Ishikawa (cell line): ENCODE measurements around the gene KCNJ3.

ENCODE experiments used
- EGR1 ChIP-seq: IDR thresholded peaks from 2 replicates; pipeline ENCODE4 v1.6.1; 2012
- EP300 ChIP-seq: IDR thresholded peaks from 2 replicates; pipeline ENCODE4 v1.6.1; 2012; ENCODE audit warnings: borderline replicate concordance
- FOXM1 ChIP-seq: IDR thresholded peaks from 2 replicates; pipeline ENCODE4 v1.6.1; 2012; ENCODE audit warnings: low read depth, borderline replicate concordance
- MAX ChIP-seq: IDR thresholded peaks from 2 replicates; pipeline ENCODE4 v1.6.1; 2012
- RAD21 ChIP-seq: IDR thresholded peaks from 2 replicates; pipeline ENCODE4 v1.6.1; 2012; ENCODE audit warnings: low read depth
- TAF1 ChIP-seq: IDR thresholded peaks from 2 replicates; pipeline ENCODE4 v1.6.1; 2012; ENCODE audit warnings: low read depth, mild to moderate bottlenecking
- TEAD4 ChIP-seq: IDR thresholded peaks from 2 replicates; pipeline ENCODE4 v1.6.1; 2012
- YY1 ChIP-seq: IDR thresholded peaks from 2 replicates; pipeline ENCODE4 v1.6.1; 2012; ENCODE audit warnings: low read depth

DNA sequence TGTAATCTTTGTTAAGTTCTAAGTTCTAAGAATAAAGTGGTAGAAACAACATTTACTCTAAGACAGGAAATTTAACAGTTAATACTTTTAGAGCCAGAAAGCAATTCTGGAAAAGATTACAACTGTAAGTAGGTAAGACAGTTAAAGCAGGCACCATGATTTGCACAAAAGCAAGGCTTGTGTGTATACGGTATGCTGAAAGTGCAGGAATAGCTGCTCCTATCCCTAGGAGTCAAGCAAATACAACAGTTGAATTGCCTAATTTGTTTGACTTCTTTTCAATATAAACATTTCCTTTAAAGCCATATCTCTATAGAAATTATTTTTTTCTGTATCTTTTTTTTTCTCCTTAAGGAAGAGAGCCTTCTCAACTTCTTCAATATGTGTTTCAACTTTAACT, 116.4 kb downstream of the KCNJ3 start:
- TF ChIP-seq YY1: no peak
- no peak for TF ChIP-seq FOXM1
- no peak for TF ChIP-seq RAD21
- no peak for TF ChIP-seq TEAD4
- TF ChIP-seq TAF1: no peak
- no peak for TF ChIP-seq MAX
- no peak for TF ChIP-seq EP300
- no peak for TF ChIP-seq EGR1
